OCI-M2 (cell line): ENCODE measurements around the gene MAD1L1.
"Not testable (repeated sequence)": the region's sequence is repeated elsewhere in the genome, so short reads cannot be mapped to it uniquely, and the experiment has no call there.

Source experiments
- DNase-seq: peaks from one replicate; lab custom pipeline; 2025; ENCODE audit not compliant: unreplicated experiment; lab: John Stamatoyannopoulos, UW

The MAD1L1 gene

GRCh38 chr7:2005786-2006185, 227.0 kb downstream of the MAD1L1 start:
- no peak for DNase-seq

GRCh38 chr7:2004841-2005725, 227.7 kb downstream of the MAD1L1 start:
- no peak for DNase-seq

- no peak for DNase-seq
Measured at GRCh38 chr7:2003931-2004812, 228.6 kb downstream of the MAD1L1 start.

- no peak for DNase-seq
Measured at GRCh38 chr7:2003451-2003930, 229.3 kb downstream of the MAD1L1 start.

GRCh38 chr7:2002561-2003450, 229.9 kb downstream of the MAD1L1 start:
- DNase-seq = no peak

- no peak for DNase-seq
Measured at GRCh38 chr7:2001601-2002442, 230.9 kb downstream of the MAD1L1 start.

GRCh38 chr7:2000746-2001321, 231.9 kb downstream of the MAD1L1 start:
- no peak for DNase-seq

- DNase-seq = no peak
Measured at GRCh38 chr7:2000153-2000687, 232.5 kb downstream of the MAD1L1 start.

- DNase-seq = no peak
Measured at GRCh38 chr7:1999278-1999984, 233.3 kb downstream of the MAD1L1 start.

- DNase-seq = no peak
Measured at GRCh38 chr7:1998146-1998545, 234.6 kb downstream of the MAD1L1 start.

GRCh38 chr7:1997537-1998076, 235.1 kb downstream of the MAD1L1 start:
- no peak for DNase-seq

- DNase-seq = no peak
Measured at GRCh38 chr7:1996816-1997215, 235.9 kb downstream of the MAD1L1 start.

GRCh38 chr7:1995911-1996420, 236.8 kb downstream of the MAD1L1 start:
- not testable (repeated sequence) for DNase-seq

GRCh38 chr7:1995426-1995825, 237.3 kb downstream of the MAD1L1 start:
- DNase-seq = no peak

GRCh38 chr7:1994931-1995330, 237.8 kb downstream of the MAD1L1 start:
- no peak for DNase-seq

- DNase-seq = no peak
Measured at GRCh38 chr7:1993776-1994740, 238.7 kb downstream of the MAD1L1 start.
